ENCODE measurements around the gene DAZAP2.

GRCh38 chr12:51219322-51219721 is 19.3 kb upstream of the DAZAP2 start:
- TF ChIP-seq USF2 (IDR thresholded peaks at IDR 0.05; ENCODE audit: low read depth, low read length): no peak
- no peak for TF ChIP-seq USF2 (CRISPR knock-in tag; IDR thresholded peaks at IDR 0.05; ENCODE audit: borderline replicate concordance)
- TF ChIP-seq, protein P1, sequence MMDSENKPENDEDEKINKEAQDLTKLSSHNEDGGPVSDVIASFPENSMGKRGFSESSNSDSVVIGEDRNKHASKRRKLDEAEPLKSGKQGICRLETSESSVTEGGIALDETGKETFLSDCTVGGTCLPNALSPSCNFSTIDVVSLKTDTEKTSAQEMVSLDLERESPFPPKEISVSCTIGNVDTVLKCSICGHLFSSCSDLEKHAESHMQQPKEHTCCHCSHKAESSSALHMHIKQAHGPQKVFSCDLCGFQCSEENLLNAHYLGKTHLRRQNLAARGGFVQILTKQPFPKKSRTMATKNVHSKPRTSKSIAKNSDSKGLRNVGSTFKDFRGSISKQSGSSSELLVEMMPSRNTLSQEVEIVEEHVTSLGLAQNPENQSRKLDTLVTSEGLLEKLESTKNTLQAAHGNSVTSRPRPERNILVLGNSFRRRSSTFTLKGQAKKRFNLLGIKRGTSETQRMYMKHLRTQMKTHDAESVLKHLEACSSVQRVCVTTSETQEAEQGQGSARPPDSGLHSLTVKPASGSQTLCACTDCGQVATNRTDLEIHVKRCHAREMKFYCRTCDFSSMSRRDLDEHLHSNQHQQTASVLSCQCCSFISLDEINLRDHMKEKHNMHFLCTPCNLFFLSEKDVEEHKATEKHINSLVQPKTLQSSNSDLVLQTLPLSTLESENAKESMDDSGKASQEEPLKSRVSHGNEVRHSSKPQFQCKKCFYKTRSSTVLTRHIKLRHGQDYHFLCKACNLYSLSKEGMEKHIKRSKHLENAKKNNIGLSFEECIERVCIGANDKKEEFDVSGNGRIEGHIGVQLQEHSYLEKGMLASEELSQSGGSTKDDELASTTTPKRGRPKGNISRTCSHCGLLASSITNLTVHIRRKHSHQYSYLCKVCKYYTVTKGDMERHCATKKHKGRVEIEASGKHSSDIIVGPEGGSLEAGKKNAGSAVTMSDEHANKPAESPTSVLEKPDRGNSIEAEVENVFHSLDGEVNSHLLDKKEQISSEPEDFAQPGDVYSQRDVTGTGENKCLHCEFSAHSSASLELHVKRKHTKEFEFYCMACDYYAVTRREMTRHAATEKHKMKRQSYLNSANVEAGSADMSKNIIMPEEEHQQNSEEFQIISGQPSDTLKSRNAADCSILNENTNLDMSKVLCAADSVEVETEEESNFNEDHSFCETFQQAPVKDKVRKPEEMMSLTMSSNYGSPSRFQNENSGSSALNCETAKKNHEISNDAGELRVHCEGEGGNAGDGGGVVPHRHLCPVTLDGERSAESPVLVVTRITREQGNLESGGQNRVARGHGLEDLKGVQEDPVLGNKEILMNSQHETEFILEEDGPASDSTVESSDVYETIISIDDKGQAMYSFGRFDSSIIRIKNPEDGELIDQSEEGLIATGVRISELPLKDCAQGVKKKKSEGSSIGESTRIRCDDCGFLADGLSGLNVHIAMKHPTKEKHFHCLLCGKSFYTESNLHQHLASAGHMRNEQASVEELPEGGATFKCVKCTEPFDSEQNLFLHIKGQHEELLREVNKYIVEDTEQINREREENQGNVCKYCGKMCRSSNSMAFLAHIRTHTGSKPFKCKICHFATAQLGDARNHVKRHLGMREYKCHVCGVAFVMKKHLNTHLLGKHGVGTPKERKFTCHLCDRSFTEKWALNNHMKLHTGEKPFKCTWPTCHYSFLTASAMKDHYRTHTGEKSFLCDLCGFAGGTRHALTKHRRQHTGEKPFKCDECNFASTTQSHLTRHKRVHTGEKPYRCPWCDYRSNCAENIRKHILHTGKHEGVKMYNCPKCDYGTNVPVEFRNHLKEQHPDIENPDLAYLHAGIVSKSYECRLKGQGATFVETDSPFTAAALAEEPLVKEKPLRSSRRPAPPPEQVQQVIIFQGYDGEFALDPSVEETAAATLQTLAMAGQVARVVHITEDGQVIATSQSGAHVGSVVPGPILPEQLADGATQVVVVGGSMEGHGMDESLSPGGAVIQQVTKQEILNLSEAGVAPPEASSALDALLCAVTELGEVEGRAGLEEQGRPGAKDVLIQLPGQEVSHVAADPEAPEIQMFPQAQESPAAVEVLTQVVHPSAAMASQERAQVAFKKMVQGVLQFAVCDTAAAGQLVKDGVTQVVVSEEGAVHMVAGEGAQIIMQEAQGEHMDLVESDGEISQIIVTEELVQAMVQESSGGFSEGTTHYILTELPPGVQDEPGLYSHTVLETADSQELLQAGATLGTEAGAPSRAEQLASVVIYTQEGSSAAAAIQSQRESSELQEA (CRISPR knock-in tag; IDR thresholded peaks at IDR 0.05; ENCODE audit: not compliant biosample characterization): no peak
- no peak for TF ChIP-seq CTCF (CRISPR knock-in tag; IDR thresholded peaks at IDR 0.05)
- TF ChIP-seq NCOA1 (CRISPR knock-in tag; IDR thresholded peaks at IDR 0.05): no peak
- TF ChIP-seq MAFG (CRISPR knock-in tag; IDR thresholded peaks at IDR 0.05): no peak
- TF ChIP-seq ETV6 (CRISPR knock-in tag; conservative IDR thresholded peaks at IDR 0.05): no peak
- no peak for TF ChIP-seq AKAP8 (CRISPR knock-in tag; IDR thresholded peaks at IDR 0.05)
- TF ChIP-seq ZKSCAN1 (IDR thresholded peaks at IDR 0.05; ENCODE audit: low read length): no peak
- no peak for TF ChIP-seq ZNF232 (CRISPR knock-in tag; IDR thresholded peaks at IDR 0.05; ENCODE audit: borderline replicate concordance)
- TF ChIP-seq EZH2 (conservative IDR thresholded peaks at IDR 0.05; ENCODE audit: low read depth, low read length): no peak
- TF ChIP-seq TBL1XR1 (IDR thresholded peaks at IDR 0.05; ENCODE audit: borderline replicate concordance, low read length, partially characterized antibody): no peak
- TF ChIP-seq GATAD2A (CRISPR knock-in tag; IDR thresholded peaks at IDR 0.05): no peak

All from HepG2 (cell line).